Activated naive CD8-positive, alpha-beta T cell treated with anti-CD3 and anti-CD28 coated beads for 36 hours (primary cell): ENCODE results near the gene CRB2. TPM values are rescaled to one million over a fixed set of nuclear protein-coding genes. Genes with fewer than 3 reads are reported as not detected.
"Not testable (repeated sequence)": the region's sequence is repeated elsewhere in the genome, so short reads cannot be mapped to it uniquely, and the experiment has no call there.

Experiments
- DNase-seq: peaks from one replicate; pipeline ENCODE4 v3.0.0; 2021
- H3K27ac Mint-ChIP-seq: one replicate; pipeline ENCODE4 v1.8.0; 2022; ENCODE audit warnings: mild to moderate bottlenecking, moderate library complexity, mixed read lengths
- H3K27me3 Mint-ChIP-seq: one replicate; pipeline ENCODE4 v1.8.0; 2022; ENCODE audit warnings: mild to moderate bottlenecking, mixed read lengths
- H3K36me3 Mint-ChIP-seq: one replicate; pipeline ENCODE4 v1.8.0; 2021; ENCODE audit warnings: mild to moderate bottlenecking, mixed read lengths
- H3K4me1 Mint-ChIP-seq: one replicate; pipeline ENCODE4 v1.8.0; 2021; ENCODE audit warnings: mixed read lengths
- H3K4me3 Mint-ChIP-seq: one replicate; pipeline ENCODE4 v1.8.0; 2022; ENCODE audit warnings: mild to moderate bottlenecking, moderate library complexity, mixed read lengths
- H3K9me3 Mint-ChIP-seq: one replicate; pipeline ENCODE4 v1.8.0; 2022; ENCODE audit warnings: mixed read lengths
- total RNA-seq, 2 experiments: library from RNA; stranded (reverse); gene quantifications; one replicate each; pipeline ENCODE4 v1.2.3, GENCODE V29; 2021

Gene CRB2
- total RNA-seq, 2 experiments from 2014 or later: 0.06 to 0.10 TPM

GRCh38 chr9:123322273-123323195 is 33.5 kb upstream of the CRB2 start:
- Mint-ChIP-seq H3K4me1 (peaks cover 47% of the 10 kb centered on the region), H3K27me3 (no peaks in the 10 kb centered on the region), H3K36me3 (peaks cover 3% of the 10 kb centered on the region), H3K27ac (peak overlapping the region; percentile 97), H3K4me3 (peak overlapping the region; percentile 68), H3K9me3 (peaks cover 2% of the 10 kb centered on the region)
- peak; percentile 65 for DNase-seq

- Mint-ChIP-seq H3K4me3 (peak overlapping the region; percentile 68), H3K9me3 (peaks cover 2% of the 10 kb centered on the region), H3K36me3 (peaks cover 3% of the 10 kb centered on the region), H3K27me3 (no peaks in the 10 kb centered on the region), H3K4me1 (peaks cover 44% of the 10 kb centered on the region), H3K27ac (peak overlapping the region; percentile 97)
- no peak for DNase-seq
Observed at GRCh38 chr9:123323196-123324013, 32.6 kb upstream of the CRB2 start.

DNA sequence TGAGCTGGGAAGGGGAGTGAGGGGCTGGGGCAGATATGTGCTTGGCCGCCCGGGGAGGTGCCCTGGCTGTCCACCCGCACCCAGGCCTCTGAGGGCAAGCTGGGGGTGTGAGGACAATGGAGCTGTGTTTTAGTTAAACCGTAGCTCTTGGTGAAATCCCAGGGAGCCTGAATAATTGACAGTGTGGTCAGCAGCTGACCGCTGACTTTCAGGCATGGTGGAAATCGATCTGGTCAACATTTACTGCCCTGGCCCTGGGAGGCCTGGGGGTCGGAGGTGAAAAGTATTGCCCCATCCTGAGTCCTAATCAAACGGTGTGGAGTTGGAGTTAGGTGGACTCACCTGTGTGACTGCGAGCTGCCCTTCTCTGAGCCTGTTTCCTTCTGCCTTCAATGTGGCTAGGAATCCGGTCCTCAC is 31.2 kb upstream of the CRB2 start:
- no peak for DNase-seq
- Mint-ChIP-seq H3K9me3 (peaks cover 2% of the 10 kb centered on the region), H3K27ac (no peak overlapping the region), H3K27me3 (no peaks in the 10 kb centered on the region), H3K4me1 (peaks cover 47% of the 10 kb centered on the region), H3K36me3 (peaks cover 3% of the 10 kb centered on the region), H3K4me3 (no peak overlapping the region)

DNA sequence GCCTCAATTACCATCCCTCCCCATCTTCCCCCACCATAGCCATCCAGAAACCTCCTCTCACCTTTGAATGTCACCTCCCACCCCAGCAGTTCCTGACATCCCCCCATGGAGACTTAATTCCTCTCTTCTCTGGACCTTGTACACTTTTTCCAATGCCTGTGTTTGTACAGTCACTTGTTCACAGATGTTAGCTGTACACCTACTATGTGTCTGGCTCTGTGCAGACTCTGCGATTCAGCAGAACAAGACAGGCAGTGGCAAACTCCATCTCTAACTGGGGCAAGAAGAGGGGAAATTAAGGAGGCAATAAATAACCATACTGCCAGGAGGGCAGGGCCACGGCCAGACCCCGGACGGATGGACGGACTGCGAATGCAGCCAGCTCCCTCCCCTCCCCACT is 29.8 kb upstream of the CRB2 start:
- Mint-ChIP-seq H3K27me3 (no peaks in the 10 kb centered on the region), H3K4me1 (peaks cover 43% of the 10 kb centered on the region), H3K4me3 (no peak overlapping the region), H3K9me3 (peaks cover 2% of the 10 kb centered on the region), H3K27ac (no peak overlapping the region), H3K36me3 (peaks cover 3% of the 10 kb centered on the region)
- no peak for DNase-seq

GRCh38 chr9:123326662-123327093 is 29.3 kb upstream of the CRB2 start:
- no peak for DNase-seq
- Mint-ChIP-seq H3K4me3 (no peak overlapping the region), H3K4me1 (peaks cover 40% of the 10 kb centered on the region), H3K36me3 (peaks cover 3% of the 10 kb centered on the region), H3K27ac (peak overlapping the region; percentile 18), H3K27me3 (no peaks in the 10 kb centered on the region), H3K9me3 (peaks cover 2% of the 10 kb centered on the region)

DNA sequence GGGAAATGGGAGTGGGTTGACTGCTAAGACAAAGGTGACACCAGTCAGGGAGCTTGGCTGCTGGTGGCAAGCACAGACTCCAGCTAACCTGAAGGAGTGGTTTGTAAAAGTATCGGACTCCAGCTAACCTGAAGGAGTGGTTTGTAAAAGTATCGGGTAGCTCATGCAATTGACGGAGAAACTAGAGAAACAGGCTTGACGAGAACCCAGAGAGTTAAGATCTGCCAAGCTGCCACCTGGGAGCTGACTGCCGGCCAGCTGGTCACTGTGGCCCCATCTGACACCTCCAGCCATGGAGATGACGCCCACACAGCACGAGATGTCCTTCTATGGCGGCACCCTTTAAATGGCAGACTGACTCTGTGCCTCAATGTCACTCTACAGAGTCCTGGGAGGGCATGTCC is 28.3 kb upstream of the CRB2 start:
- no peak for DNase-seq

GRCh38 chr9:123329329-123329955 is 26.6 kb upstream of the CRB2 start:
- Mint-ChIP-seq H3K4me1 (peaks cover 32% of the 10 kb centered on the region), H3K27ac (no peak overlapping the region), H3K27me3 (no peaks in the 10 kb centered on the region), H3K4me3 (no peak overlapping the region), H3K36me3 (no peaks in the 10 kb centered on the region), H3K9me3 (no peaks in the 10 kb centered on the region)
- no peak for DNase-seq

More for the DNA sequence above, 28.3 kb upstream of the CRB2 start:
- Mint-ChIP-seq H3K4me3 (no peak overlapping the region), H3K27me3 (no peaks in the 10 kb centered on the region), H3K36me3 (no peaks in the 10 kb centered on the region), H3K4me1 (peaks cover 35% of the 10 kb centered on the region), H3K27ac (no peak overlapping the region), H3K9me3 (no peaks in the 10 kb centered on the region)

DNA sequence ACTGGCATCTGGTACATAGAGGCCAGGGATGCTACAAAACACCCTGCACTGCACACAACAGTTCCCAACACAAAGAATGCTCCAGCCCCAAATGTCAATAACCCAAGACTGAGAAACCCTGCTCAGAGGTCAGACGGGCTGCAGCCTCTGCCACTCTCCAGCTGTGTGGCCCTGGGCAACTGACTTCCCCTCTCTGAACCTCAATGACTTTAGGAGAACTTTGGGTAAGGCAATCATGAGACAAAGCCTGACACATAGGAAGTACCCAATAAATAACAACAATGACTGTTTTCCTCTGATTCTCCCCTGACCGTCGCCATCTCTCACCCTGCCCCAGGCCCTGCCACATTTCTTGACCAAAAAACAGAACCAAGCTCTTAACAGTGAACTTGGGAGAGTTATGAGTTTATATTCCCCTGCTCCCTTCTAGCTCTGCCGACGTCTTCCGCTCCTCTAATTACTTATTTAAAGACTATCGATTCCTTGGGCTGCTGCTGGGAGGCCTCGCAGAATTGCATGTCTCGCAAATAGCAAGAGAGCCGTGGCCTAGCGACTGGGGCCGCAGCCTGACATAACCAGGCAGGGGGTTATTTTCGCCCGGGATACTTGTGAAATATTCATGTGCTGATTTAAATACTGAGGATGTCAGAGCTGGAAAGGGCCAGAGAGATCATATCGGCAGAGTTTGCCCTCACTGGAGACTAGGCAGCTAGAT is 24.5 kb upstream of the CRB2 start:
- H3K4me3 Mint-ChIP-seq: no peak overlapping the region
- peaks cover 21% of the 10 kb centered on the region for H3K4me1 Mint-ChIP-seq
- no peaks in the 10 kb centered on the region for H3K9me3 Mint-ChIP-seq
- H3K27ac Mint-ChIP-seq: no peak overlapping the region
- no peaks in the 10 kb centered on the region for H3K36me3 Mint-ChIP-seq
- H3K27me3 Mint-ChIP-seq: no peaks in the 10 kb centered on the region
- DNase-seq: no peak

DNA sequence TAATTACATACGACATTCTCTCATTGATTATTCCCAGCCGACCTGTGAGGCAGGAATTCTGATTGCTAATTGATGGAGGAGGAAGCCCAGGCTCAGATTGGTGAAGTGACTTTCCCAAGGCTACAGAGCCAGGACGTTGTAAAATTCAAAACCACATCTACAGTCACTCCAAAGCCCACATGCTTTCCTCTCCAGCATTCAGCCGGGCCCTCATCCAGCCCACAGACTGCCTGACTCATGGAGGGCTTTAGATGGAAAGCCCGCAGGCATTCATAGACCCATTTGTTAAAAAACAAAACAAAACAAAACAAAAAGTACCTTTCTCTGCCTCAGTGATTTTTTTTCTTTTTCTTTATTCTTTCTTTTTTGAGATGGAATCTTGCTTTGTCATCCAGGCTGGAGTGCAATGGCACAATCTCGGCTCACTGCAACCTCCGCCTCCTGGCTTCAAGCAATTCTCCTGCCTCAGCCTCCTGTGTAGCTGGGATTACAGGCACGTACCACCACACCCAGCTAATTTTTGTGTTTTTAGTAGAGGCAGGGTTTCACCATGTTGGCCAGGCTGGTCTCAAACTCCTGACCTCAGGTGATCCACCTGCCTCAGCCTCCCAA is 22.8 kb upstream of the CRB2 start:
- H3K4me1 Mint-ChIP-seq: peaks cover 27% of the 10 kb centered on the region
- not testable (repeated sequence) for H3K4me3 Mint-ChIP-seq, H3K36me3 Mint-ChIP-seq, H3K27ac Mint-ChIP-seq, DNase-seq, H3K27me3 Mint-ChIP-seq, H3K9me3 Mint-ChIP-seq

GRCh38 chr9:123334639-123335038 is 21.4 kb upstream of the CRB2 start:
- H3K4me1 Mint-ChIP-seq: peaks cover 33% of the 10 kb centered on the region
- H3K27ac Mint-ChIP-seq: no peak overlapping the region
- H3K4me3 Mint-ChIP-seq: no peak overlapping the region
- no peaks in the 10 kb centered on the region for H3K36me3 Mint-ChIP-seq
- no peaks in the 10 kb centered on the region for H3K27me3 Mint-ChIP-seq
- no peaks in the 10 kb centered on the region for H3K9me3 Mint-ChIP-seq
- DNase-seq: no peak

DNA sequence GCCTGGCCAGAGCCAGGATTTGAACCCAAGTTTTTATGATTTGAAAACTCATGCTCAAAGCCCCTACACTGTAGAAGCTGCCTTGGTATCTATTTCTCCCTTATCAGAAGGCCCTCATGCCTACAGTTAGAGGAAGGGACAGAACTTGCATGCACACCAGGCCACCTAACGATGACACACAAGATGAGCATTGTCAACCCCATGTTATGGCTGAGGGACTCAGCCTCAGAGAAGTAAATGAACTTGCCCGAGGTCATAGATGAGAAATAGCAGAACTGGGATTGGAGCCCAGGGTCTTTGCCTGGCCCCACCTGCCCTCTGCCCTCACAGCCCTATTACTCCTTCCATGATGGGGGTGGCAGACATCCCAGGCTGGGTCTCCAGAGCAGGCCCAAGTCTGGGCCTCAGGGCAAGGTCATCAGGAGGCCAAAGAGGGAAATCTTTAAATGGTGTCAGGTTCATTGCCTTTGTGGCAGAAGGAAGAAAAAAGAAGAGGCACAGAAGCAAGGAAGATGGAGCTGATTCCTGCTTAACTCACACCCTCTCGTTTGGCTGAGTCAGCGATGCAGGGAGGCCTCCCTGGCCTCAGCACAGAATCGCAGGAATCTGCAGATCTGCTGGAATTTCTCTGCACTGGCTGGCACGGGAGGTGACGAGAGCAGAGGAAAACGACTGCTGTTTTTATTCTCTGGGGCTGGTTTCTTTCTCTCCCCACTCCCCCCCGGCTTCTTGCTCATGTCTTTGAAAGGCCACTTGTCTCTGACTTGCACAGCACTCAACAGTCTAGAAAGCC is 20.6 kb upstream of the CRB2 start:
- H3K4me1 Mint-ChIP-seq: peaks cover 41% of the 10 kb centered on the region
- H3K27me3 Mint-ChIP-seq: no peaks in the 10 kb centered on the region
- no peak overlapping the region for H3K27ac Mint-ChIP-seq
- no peaks in the 10 kb centered on the region for H3K9me3 Mint-ChIP-seq
- no peak for DNase-seq
- H3K36me3 Mint-ChIP-seq: no peaks in the 10 kb centered on the region
- no peak overlapping the region for H3K4me3 Mint-ChIP-seq

DNA sequence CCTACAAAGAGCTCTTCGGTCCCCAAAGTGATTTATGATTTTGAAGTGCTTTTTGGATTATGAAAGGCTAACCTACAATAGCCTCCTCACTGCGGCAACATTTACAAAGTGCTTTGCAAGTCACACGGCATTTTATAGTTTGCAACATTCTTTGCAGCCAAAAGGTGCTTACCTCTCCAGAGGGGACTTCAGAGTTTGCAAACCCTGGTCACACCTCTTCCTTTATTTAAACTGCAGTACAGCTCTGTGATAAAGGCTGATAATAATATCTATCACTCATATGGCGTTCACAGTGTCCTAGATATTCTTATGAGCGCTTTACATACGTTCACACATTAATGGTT is 20.0 kb upstream of the CRB2 start:
- H3K4me3 Mint-ChIP-seq: no peak overlapping the region
- no peak for DNase-seq
- no peaks in the 10 kb centered on the region for H3K36me3 Mint-ChIP-seq
- H3K4me1 Mint-ChIP-seq: peaks cover 46% of the 10 kb centered on the region
- H3K27me3 Mint-ChIP-seq: no peaks in the 10 kb centered on the region
- no peak overlapping the region for H3K27ac Mint-ChIP-seq
- H3K9me3 Mint-ChIP-seq: no peaks in the 10 kb centered on the region

DNA sequence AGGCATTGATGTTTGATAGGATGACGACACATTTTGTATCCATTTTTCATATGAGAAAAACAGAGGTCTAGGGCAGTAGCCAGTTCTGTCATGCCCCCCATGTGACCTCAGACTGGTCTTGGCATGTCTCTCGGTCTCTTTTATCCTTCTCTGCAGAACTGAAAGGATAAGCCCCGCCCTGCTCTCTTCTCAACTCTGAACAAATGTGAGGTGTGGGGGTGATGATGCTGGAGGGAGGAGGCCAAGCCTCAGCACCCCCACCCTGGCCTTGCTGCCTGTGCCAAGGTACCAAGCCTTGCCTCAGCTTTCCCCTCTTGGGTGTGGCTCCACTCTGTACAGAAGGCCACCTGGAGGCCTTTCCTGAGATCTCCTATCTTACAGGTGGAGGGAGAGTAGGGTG is 19.5 kb upstream of the CRB2 start:
- H3K27ac Mint-ChIP-seq: no peak overlapping the region
- H3K27me3 Mint-ChIP-seq: no peaks in the 10 kb centered on the region
- H3K4me1 Mint-ChIP-seq: peaks cover 51% of the 10 kb centered on the region

GRCh38 chr9:123336959-123337358 is 19.0 kb upstream of the CRB2 start:
- Mint-ChIP-seq H3K27me3 (no peaks in the 10 kb centered on the region), H3K9me3 (no peaks in the 10 kb centered on the region), H3K4me3 (no peak overlapping the region), H3K36me3 (no peaks in the 10 kb centered on the region), H3K27ac (no peak overlapping the region), H3K4me1 (peaks cover 54% of the 10 kb centered on the region)
- no peak for DNase-seq

More for the DNA sequence above, 19.5 kb upstream of the CRB2 start:
- Mint-ChIP-seq H3K36me3 (no peaks in the 10 kb centered on the region), H3K9me3 (no peaks in the 10 kb centered on the region), H3K4me3 (no peak overlapping the region)
- DNase-seq: no peak
